Measurements from ENCODE around the gene ZNF518A. TPM values are rescaled to one million over a fixed set of nuclear protein-coding genes. Genes with fewer than 3 reads are reported as not detected.
"Not testable (repeated sequence)": the region's sequence is repeated elsewhere in the genome, so short reads cannot be mapped to it uniquely, and the experiment has no call there.

Gene ZNF518A
- total RNA-seq, 1 experiment from 2014 or later, result 26.1 TPM

- in situ Hi-C loops (cut with HindIII; ENCODE audit: low pct_unique_long_range_greater_than_20kb, low sequenced_read_pairs) (no loop called here), intact Hi-C loops (cut with micrococcal nuclease; ENCODE audit: unreplicated experiment) (no loop called here)
- ATAC-seq, result no peak
- Histone ChIP-seq H3K36me3 (ENCODE audit: control insufficient read depth, insufficient read depth, low read length) (no peaks in the 10 kb centered on the region), H3K9me3 (ENCODE audit: control insufficient read depth, insufficient read depth, low read depth, low read length) (no peaks in the 10 kb centered on the region), H3K4me1 (ENCODE audit: control insufficient read depth, insufficient read depth, low read length) (no peaks in the 10 kb centered on the region), H3K4me3 (ENCODE audit: low read depth in 2 of 2, low read length in 2 of 2) (no peak overlapping the region), H3K27ac (ENCODE audit: low read length) (no peak overlapping the region), H3K27me3 (ENCODE audit: control insufficient read depth, insufficient read depth, low read length) (no peaks in the 10 kb centered on the region)
- POLR2A ChIA-PET, result no interaction called here
- TF ChIP-seq CTCF (IDR thresholded peaks at IDR 0.05) (no peak), REST (IDR thresholded peaks at IDR 0.05; ENCODE audit: insufficient read depth in 1 of 2, low read depth in 2 of 2, low read length in 1 of 2) (no peak), TCF7L2 (IDR thresholded peaks at IDR 0.05; ENCODE audit: low read depth, low read length) (no peak), SIN3A (IDR thresholded peaks at IDR 0.05; ENCODE audit: borderline replicate concordance, insufficient read depth, low read depth, low read length) (no peak), POLR2AphosphoS5 (IDR thresholded peaks at IDR 0.05; ENCODE audit: low read depth, low read length) (no peak)
- CTCF ChIA-PET, result no interaction called here
- DNase-seq (ENCODE audit: low read depth, low spot score), result no peak
- BruUV-seq (replicated peaks), result no TSS peak
These were observed 58.3 kb downstream of the ZNF518A start for GRCh38 chr10:96188421-96188820.

GRCh38 chr10:96188916-96189315 lies 58.8 kb downstream of the ZNF518A start:
- in situ Hi-C loops (cut with HindIII; ENCODE audit: low pct_unique_long_range_greater_than_20kb, low sequenced_read_pairs), result no loop called here
- H3K27ac ChIP-seq (ENCODE audit: low read length), result no peak overlapping the region
- no TSS peak for BruUV-seq (replicated peaks)
- no peaks in the 10 kb centered on the region for H3K9me3 ChIP-seq (ENCODE audit: control insufficient read depth, insufficient read depth, low read depth, low read length)
- intact Hi-C loops (cut with micrococcal nuclease; ENCODE audit: unreplicated experiment), result no loop called here
- ATAC-seq, result no peak
- no peak overlapping the region for H3K4me3 ChIP-seq (ENCODE audit: low read depth in 2 of 2, low read length in 2 of 2)
- POLR2A ChIA-PET, result no interaction called here
- no peaks in the 10 kb centered on the region for H3K4me1 ChIP-seq (ENCODE audit: control insufficient read depth, insufficient read depth, low read length)
- DNase-seq (ENCODE audit: low read depth, low spot score), result no peak
- H3K27me3 ChIP-seq (ENCODE audit: control insufficient read depth, insufficient read depth, low read length), result no peaks in the 10 kb centered on the region
- CTCF ChIA-PET, result no interaction called here
- TF ChIP-seq POLR2AphosphoS5 (IDR thresholded peaks at IDR 0.05; ENCODE audit: low read depth, low read length) (no peak), CTCF (IDR thresholded peaks at IDR 0.05) (no peak), TCF7L2 (IDR thresholded peaks at IDR 0.05; ENCODE audit: low read depth, low read length) (no peak), REST (IDR thresholded peaks at IDR 0.05; ENCODE audit: insufficient read depth in 1 of 2, low read depth in 2 of 2, low read length in 1 of 2) (no peak), SIN3A (IDR thresholded peaks at IDR 0.05; ENCODE audit: borderline replicate concordance, insufficient read depth, low read depth, low read length) (no peak)
- H3K36me3 ChIP-seq (ENCODE audit: control insufficient read depth, insufficient read depth, low read length), result no peaks in the 10 kb centered on the region

GRCh38 chr10:96189505-96189904 lies 59.4 kb downstream of the ZNF518A start:
- BruUV-seq (replicated peaks); CTCF ChIA-PET; ATAC-seq; H3K4me3 ChIP-seq (ENCODE audit: low read depth in 2 of 2, low read length in 2 of 2); H3K9me3 ChIP-seq (ENCODE audit: control insufficient read depth, insufficient read depth, low read depth, low read length); H3K4me1 ChIP-seq (ENCODE audit: control insufficient read depth, insufficient read depth, low read length); DNase-seq (ENCODE audit: low read depth, low spot score); H3K27me3 ChIP-seq (ENCODE audit: control insufficient read depth, insufficient read depth, low read length); in situ Hi-C loops (cut with HindIII; ENCODE audit: low pct_unique_long_range_greater_than_20kb, low sequenced_read_pairs); H3K27ac ChIP-seq (ENCODE audit: low read length); POLR2A ChIA-PET; intact Hi-C loops (cut with micrococcal nuclease; ENCODE audit: unreplicated experiment); H3K36me3 ChIP-seq (ENCODE audit: control insufficient read depth, insufficient read depth, low read length): not testable (repeated sequence)
